Measurements from ENCODE around the gene HOXA4.

- TF ChIP-seq ZBTB33 (IDR thresholded peaks at IDR 0.05) (no peak), USF2 (IDR thresholded peaks at IDR 0.05; ENCODE audit: borderline replicate concordance, low read depth, low read length) (no peak; the same call in 1 of the 2 replicates), SUZ12 (IDR thresholded peaks at IDR 0.05; ENCODE audit: unreplicated experiment) (peak; percentile 27), TCF12 (IDR thresholded peaks at IDR 0.05; ENCODE audit: low read depth, low read length) (no peak), CTCF (IDR thresholded peaks at IDR 0.05 in 2 of 3, conservative IDR thresholded peaks at IDR 0.05 in 1 of 3; ENCODE audit: control insufficient read depth in 2 of 3, extremely low read depth in 1 of 3, insufficient read depth in 1 of 3, low read depth in 3 of 3, low read length in 3 of 3) (no peak), E2F8 (IDR thresholded peaks at IDR 0.05; ENCODE audit: low read depth, partially characterized antibody) (no peak), POLR2A (IDR thresholded peaks at IDR 0.05; ENCODE audit: low read depth, low read length) (no peak), SREBF2 (IDR thresholded peaks at IDR 0.05; ENCODE audit: low read length) (no peak), ESRRA (IDR thresholded peaks at IDR 0.05; ENCODE audit: low read length) (no peak)
Measured at GRCh38 chr7:27156508-27156898, 25.9 kb upstream of the HOXA4 start, which contains the start of gene HOXA7.
